ENCODE results near the gene GRAP2.

DNA sequence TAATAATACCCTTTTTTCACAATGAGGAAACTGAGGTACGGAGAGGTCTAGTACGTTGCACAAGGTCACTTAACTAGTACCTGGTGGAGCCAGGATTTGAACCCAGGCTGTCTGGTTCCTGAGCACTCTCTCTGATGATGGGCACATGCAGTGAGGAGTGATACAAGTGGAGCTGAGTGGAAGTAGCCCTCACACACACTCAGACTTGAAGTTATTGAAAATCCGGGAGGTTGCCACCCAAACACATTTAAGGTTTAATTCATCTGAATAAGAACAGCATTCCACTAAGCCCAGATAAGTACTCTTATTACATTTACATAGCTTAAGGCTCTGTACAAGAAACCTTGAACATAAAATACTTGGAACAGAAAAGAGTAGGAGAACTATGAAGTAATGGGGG lies 4.8 kb downstream of the GRAP2 start:
- TF ChIP-seq SIN3A (IDR thresholded peaks at IDR 0.05; ENCODE audit: borderline replicate concordance, insufficient read depth, low read length) (no peak), POLR2AphosphoS5 (IDR thresholded peaks at IDR 0.05; ENCODE audit: low read depth, low read length) (no peak), TAF1 (IDR thresholded peaks at IDR 0.05; ENCODE audit: borderline replicate concordance, insufficient read depth, low read length) (no peak), FOXP2 (optimal IDR thresholded peaks at IDR 0.05; ENCODE audit: borderline replicate concordance, extremely low read depth, extremely low read length, insufficient read depth) (no peak)
- TF ChIP-seq, protein P1, sequence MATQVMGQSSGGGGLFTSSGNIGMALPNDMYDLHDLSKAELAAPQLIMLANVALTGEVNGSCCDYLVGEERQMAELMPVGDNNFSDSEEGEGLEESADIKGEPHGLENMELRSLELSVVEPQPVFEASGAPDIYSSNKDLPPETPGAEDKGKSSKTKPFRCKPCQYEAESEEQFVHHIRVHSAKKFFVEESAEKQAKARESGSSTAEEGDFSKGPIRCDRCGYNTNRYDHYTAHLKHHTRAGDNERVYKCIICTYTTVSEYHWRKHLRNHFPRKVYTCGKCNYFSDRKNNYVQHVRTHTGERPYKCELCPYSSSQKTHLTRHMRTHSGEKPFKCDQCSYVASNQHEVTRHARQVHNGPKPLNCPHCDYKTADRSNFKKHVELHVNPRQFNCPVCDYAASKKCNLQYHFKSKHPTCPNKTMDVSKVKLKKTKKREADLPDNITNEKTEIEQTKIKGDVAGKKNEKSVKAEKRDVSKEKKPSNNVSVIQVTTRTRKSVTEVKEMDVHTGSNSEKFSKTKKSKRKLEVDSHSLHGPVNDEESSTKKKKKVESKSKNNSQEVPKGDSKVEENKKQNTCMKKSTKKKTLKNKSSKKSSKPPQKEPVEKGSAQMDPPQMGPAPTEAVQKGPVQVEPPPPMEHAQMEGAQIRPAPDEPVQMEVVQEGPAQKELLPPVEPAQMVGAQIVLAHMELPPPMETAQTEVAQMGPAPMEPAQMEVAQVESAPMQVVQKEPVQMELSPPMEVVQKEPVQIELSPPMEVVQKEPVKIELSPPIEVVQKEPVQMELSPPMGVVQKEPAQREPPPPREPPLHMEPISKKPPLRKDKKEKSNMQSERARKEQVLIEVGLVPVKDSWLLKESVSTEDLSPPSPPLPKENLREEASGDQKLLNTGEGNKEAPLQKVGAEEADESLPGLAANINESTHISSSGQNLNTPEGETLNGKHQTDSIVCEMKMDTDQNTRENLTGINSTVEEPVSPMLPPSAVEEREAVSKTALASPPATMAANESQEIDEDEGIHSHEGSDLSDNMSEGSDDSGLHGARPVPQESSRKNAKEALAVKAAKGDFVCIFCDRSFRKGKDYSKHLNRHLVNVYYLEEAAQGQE (IDR thresholded peaks at IDR 0.05; ENCODE audit: insufficient read depth in 1 of 2, low read depth in 2 of 2, low read length in 2 of 2): no peak
